Fibroblast of skin of right biceps (primary cell): Measurements from ENCODE around the gene SCN4B.

Experiments
- DNase-seq: peaks from one replicate; pipeline ENCODE4 v3.0.0-alpha.2; 2013

Gene SCN4B

GRCh38 chr11:118095493-118095892, 57.1 kb downstream of the SCN4B start:
- no peak for DNase-seq

GRCh38 chr11:118092907-118093571, 59.6 kb downstream of the SCN4B start:
- DNase-seq: no peak

GRCh38 chr11:118091690-118092089, 60.9 kb downstream of the SCN4B start:
- no peak for DNase-seq

GRCh38 chr11:118090545-118091162, 62.0 kb downstream of the SCN4B start:
- DNase-seq: no peak

GRCh38 chr11:118088531-118088930, 64.1 kb downstream of the SCN4B start:
- DNase-seq: no peak

DNA sequence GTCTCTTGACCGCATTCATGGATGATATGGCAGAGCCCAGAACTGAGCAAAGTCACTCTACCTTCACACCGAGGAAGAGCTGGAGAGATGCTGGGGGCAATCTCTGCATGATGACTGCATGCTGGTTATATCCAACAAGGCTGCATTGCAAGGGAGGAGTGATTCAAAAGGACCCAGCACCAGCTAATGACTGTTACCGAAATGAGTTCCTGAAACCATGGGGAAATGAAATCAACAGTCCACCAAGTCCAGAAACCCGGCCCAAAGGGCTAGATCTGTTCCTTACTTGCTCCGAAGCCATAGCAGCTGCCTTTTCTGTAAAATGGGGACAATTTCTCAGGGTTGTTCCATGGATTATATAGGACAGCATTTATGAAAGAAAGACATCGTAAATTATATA, 64.7 kb downstream of the SCN4B start:
- DNase-seq: no peak

DNA sequence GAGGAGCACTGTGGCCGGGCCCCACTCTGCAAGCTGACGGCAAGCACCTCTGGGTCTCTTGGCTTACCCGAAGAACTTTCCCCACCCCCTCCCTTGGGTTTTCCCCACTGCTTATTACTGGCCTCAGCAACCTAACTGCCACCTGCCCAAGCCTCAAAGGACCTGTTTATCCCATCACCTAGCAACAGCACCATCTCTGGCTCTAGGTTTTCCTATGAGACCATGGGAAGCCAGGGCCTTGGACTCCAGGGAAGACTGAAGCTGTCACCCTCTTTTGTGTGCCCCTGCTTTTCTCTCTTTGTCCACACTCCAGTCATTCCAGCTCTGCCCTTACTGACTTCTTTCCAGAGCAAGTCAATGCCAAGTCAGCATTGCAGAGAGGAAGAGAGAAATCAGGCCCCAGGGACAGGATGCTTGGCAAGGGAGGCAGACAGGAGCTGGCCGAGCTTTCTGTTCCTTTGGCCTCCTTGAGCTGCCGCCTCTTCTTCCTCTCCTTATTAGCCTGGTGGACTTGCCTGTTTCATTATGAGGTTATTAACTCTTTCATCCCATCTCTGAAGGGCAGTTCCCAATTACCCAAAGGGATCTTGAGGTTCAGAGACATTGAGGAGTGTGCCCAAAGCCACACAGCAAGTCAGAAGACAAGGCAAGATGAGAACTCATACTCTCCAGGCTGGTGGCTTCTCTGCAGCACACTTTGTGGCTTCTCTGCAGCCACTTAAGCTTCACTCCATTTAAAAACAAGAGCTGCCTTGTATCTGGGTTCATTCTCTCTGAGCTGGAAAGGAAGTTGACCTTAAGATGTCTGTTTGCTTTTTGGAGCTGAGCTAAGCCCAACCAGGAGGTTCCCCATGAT, 65.5 kb downstream of the SCN4B start, which contains the start of gene SMIM35:
Gene SMIM35 (minus strand): TSS at position 51 of the 856 bp plus-strand sequence. CDS start 206 bp downstream, outside the sequence.
- DNase-seq: no peak

DNA sequence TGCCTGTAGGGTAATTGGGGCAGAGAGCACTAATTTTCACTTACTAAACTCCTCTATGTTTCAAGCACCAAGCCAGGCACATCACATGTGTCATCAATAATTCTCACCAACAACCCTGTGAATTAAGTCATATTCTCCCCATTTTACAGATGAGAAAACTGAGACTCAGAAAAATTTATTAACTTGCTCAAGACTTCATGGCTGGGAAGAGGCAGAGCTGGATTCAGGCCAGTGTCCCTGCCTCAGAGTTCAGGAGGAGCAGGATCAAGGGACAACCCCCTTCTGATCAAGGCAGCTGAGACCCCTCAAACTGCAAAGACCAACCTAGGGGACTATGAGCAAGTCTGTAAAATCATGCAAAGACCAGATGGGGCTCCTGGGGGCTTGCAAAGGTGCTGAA, 68.0 kb downstream of the SCN4B start:
- DNase-seq: no peak

DNA sequence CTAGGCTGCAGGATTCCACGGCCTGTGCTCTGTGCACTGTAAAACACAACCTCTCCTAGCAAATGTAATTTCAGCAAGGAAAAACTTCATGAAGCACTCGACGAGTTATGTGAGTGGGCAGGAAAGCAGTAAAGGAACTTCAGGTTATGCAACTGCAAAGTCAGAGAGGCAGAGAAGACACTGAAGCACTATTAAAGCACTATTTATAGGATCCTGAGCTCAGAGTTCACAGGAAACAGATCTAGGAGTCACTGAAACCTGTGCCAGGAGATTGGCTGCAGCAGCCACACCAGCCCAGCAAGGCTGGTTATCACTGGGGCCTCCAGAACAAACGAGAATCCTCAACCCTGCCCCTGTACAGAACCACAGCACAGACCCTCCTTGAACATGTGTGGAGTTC, 68.4 kb downstream of the SCN4B start:
- DNase-seq: no peak
